Endothelial cell of umbilical vein (primary cell): ENCODE results near the gene TIMM9.

Experiments used
- FOS ChIP-seq: IDR thresholded peaks from 2 replicates; pipeline ENCODE4 v1.6.1; 2011; ENCODE audit warnings: mild to moderate bottlenecking, low read length, moderate library complexity, borderline replicate concordance; ENCODE audit not compliant: insufficient read depth
- TF ChIP-seq, protein P1 (sequence below): IDR thresholded peaks from 2 replicates; pipeline ENCODE4 v1.6.1; 2011; ENCODE audit not compliant: insufficient read depth, insufficient read length

GRCh38 chr14:58415636-58416547 is 11.4 kb downstream of the TIMM9 start:
- TF ChIP-seq, protein P1, sequence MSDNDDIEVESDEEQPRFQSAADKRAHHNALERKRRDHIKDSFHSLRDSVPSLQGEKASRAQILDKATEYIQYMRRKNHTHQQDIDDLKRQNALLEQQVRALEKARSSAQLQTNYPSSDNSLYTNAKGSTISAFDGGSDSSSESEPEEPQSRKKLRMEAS: no peak
- no peak for TF ChIP-seq FOS
